Measurements from ENCODE around the gene FAM8A1.
"Not testable (repeated sequence)": the region's sequence is repeated elsewhere in the genome, so short reads cannot be mapped to it uniquely, and the experiment has no call there.

The FAM8A1 gene

GRCh38 chr6:17584241-17584803, 15.8 kb upstream of the FAM8A1 start:
- no peaks in the 10 kb centered on the region for H3K27me3 ChIP-seq (ENCODE audit: control insufficient read depth, insufficient read depth, low read length)
- H3K36me3 ChIP-seq (ENCODE audit: insufficient read depth, low read length) = no peaks in the 10 kb centered on the region
- peak overlapping the region; percentile 49 for H3K9ac ChIP-seq (ENCODE audit: low read depth, low read length)
- H3K9me3 ChIP-seq (replicated peaks; ENCODE audit: low read length) = no peaks in the 10 kb centered on the region
- H3K4me2 ChIP-seq (ENCODE audit: low read length) = peak overlapping the region; percentile 61
- peaks cover 7% of the 10 kb centered on the region for H3K4me1 ChIP-seq (ENCODE audit: control insufficient read depth, insufficient read depth, low read length)
- no peak overlapping the region for H3K4me3 ChIP-seq (ENCODE audit: low read length)

DNA sequence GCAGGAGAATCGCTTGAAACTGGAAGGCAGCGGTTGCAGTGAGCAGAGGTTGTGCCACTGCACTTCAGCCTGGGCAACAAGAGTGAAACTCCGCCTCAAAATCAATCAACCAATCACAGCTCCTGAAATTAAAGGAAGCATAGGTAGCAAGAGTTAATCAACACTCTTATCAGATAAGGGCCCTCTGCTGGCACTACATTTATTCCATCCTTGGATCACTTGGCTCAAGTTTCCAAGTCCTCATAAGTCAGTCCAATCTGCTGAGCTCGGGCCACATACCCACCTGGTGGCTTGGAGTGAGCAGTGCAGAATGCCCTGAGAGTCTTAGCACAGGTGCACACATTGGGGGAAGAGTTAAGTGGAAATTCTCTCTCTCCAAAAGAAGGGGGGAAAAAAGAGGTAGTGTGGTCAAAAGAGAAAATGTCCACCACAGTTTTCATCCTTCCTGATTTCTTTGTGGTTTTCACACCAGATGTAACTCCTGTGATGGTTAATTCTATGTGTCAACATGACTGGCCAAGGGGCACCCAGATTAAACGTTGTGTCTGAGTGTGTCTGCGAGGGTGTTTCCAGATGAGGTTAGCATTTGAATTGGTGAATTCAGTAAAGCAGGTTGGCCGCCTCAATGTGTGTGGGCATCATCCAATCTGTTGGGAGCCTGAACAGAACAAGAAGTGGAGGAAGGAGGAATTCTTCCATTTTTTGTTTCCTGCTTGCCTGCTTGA, 14.2 kb upstream of the FAM8A1 start:
- no peaks in the 10 kb centered on the region for H3K27me3 ChIP-seq (ENCODE audit: control insufficient read depth, insufficient read depth, low read length)
- no peaks in the 10 kb centered on the region for H3K9me3 ChIP-seq (replicated peaks; ENCODE audit: low read length)
- H3K36me3 ChIP-seq (ENCODE audit: insufficient read depth, low read length) = no peaks in the 10 kb centered on the region
- no peak overlapping the region for H3K9ac ChIP-seq (ENCODE audit: low read depth, low read length)
- H3K4me3 ChIP-seq (ENCODE audit: low read length) = no peak overlapping the region
- peaks cover 10% of the 10 kb centered on the region for H3K4me1 ChIP-seq (ENCODE audit: control insufficient read depth, insufficient read depth, low read length)
- no peak overlapping the region for H3K4me2 ChIP-seq (ENCODE audit: low read length)

DNA sequence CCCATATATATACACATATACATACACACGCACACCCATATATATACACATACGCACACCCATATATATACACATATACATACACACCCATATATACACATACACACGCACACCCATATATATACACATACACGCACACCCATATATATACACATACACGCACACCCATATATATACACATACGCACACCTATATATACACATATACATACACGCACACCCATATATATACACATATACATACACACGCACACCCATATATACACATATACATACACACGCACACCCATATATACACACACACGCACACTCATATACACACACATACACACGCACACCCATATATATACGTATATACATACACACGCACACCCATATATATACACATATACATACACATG, 13.5 kb upstream of the FAM8A1 start:
- not testable (repeated sequence) for H3K27me3 ChIP-seq (ENCODE audit: control insufficient read depth, insufficient read depth, low read length); H3K4me2 ChIP-seq (ENCODE audit: low read length); H3K9me3 ChIP-seq (replicated peaks; ENCODE audit: low read length); H3K36me3 ChIP-seq (ENCODE audit: insufficient read depth, low read length); H3K4me3 ChIP-seq (ENCODE audit: low read length); H3K9ac ChIP-seq (ENCODE audit: low read depth, low read length)
- H3K4me1 ChIP-seq (ENCODE audit: control insufficient read depth, insufficient read depth, low read length) = peaks cover 10% of the 10 kb centered on the region

DNA sequence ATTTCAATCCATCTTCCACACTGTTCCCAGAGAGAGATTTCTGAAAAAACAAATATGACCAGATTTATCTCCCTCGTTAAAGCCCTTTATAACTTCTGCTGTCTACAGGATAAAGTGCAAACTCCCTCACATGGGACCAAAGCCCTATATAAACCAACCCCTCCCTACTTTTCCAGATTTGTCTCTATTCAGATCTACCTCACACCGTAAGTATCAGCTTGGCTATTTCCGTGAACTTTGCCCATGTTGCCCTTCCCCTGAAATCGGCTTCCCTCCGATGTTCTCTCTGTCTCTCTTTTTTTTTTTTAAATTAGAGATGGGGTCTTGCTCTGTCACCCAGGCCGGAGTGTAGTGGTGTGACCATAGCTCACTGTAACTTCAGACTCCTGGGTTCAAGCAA, 12.1 kb upstream of the FAM8A1 start:
- H3K27me3 ChIP-seq (ENCODE audit: control insufficient read depth, insufficient read depth, low read length) = no peaks in the 10 kb centered on the region
- H3K9ac ChIP-seq (ENCODE audit: low read depth, low read length) = no peak overlapping the region
- H3K4me1 ChIP-seq (ENCODE audit: control insufficient read depth, insufficient read depth, low read length) = peaks cover 10% of the 10 kb centered on the region
- H3K4me3 ChIP-seq (ENCODE audit: low read length) = no peak overlapping the region
- no peak overlapping the region for H3K4me2 ChIP-seq (ENCODE audit: low read length)
- no peaks in the 10 kb centered on the region for H3K36me3 ChIP-seq (ENCODE audit: insufficient read depth, low read length)
- H3K9me3 ChIP-seq (replicated peaks; ENCODE audit: low read length) = no peaks in the 10 kb centered on the region

- no peaks in the 10 kb centered on the region for H3K36me3 ChIP-seq (ENCODE audit: insufficient read depth, low read length)
- no peak overlapping the region for H3K9ac ChIP-seq (ENCODE audit: low read depth, low read length)
- H3K4me2 ChIP-seq (ENCODE audit: low read length) = no peak overlapping the region
- no peak overlapping the region for H3K4me3 ChIP-seq (ENCODE audit: low read length)
- H3K27me3 ChIP-seq (ENCODE audit: control insufficient read depth, insufficient read depth, low read length) = no peaks in the 10 kb centered on the region
- peaks cover 3% of the 10 kb centered on the region for H3K4me1 ChIP-seq (ENCODE audit: control insufficient read depth, insufficient read depth, low read length)
- H3K9me3 ChIP-seq (replicated peaks; ENCODE audit: low read length) = no peaks in the 10 kb centered on the region
These were observed 10.6 kb upstream of the FAM8A1 start for GRCh38 chr6:17589406-17590096.

- H3K4me2 ChIP-seq (ENCODE audit: low read length) = no peak overlapping the region
- H3K9ac ChIP-seq (ENCODE audit: low read depth, low read length) = no peak overlapping the region
These were observed 8.8 kb upstream of the FAM8A1 start for GRCh38 chr6:17591287-17591686.

DNA sequence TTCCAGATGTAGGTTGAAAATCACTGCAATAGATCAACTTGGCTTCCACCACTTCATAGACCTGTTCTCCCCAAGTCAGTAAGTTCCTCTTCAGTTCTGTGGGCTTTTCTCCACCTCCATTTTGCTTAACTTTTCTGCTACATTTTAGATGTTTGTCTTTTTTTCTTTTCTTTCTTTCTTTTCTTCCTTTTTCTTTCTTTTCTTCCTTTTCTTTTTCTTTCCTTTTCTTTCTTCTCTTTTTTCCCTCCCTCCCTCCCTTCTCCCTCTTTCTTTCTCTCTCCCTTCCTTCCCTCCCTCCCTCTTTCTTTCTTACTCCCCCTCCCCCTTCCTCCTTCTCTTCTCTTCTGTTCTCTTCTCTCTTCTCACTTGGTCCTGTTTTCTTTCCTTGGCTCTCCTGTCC, 6.9 kb upstream of the FAM8A1 start:
- H3K36me3 ChIP-seq (ENCODE audit: insufficient read depth, low read length) = no peaks in the 10 kb centered on the region
- H3K4me1 ChIP-seq (ENCODE audit: control insufficient read depth, insufficient read depth, low read length) = peaks cover 3% of the 10 kb centered on the region
- no peaks in the 10 kb centered on the region for H3K9me3 ChIP-seq (replicated peaks; ENCODE audit: low read length)
- H3K9ac ChIP-seq (ENCODE audit: low read depth, low read length) = no peak overlapping the region
- H3K4me2 ChIP-seq (ENCODE audit: low read length) = no peak overlapping the region
- no peak overlapping the region for H3K4me3 ChIP-seq (ENCODE audit: low read length)
- H3K27me3 ChIP-seq (ENCODE audit: control insufficient read depth, insufficient read depth, low read length) = no peaks in the 10 kb centered on the region

More at GRCh38 chr6:17591287-17591686, 8.8 kb upstream of the FAM8A1 start:
- Histone ChIP-seq H3K9me3 (replicated peaks; ENCODE audit: low read length) (no peaks in the 10 kb centered on the region), H3K4me3 (ENCODE audit: low read length) (no peak overlapping the region), H3K36me3 (ENCODE audit: insufficient read depth, low read length) (no peaks in the 10 kb centered on the region), H3K4me1 (ENCODE audit: control insufficient read depth, insufficient read depth, low read length) (peaks cover 3% of the 10 kb centered on the region), H3K27me3 (ENCODE audit: control insufficient read depth, insufficient read depth, low read length) (no peaks in the 10 kb centered on the region)

GRCh38 chr6:17596085-17596484, 4.0 kb upstream of the FAM8A1 start:
- no peaks in the 10 kb centered on the region for H3K4me1 ChIP-seq (ENCODE audit: control insufficient read depth, insufficient read depth, low read length)
- no peaks in the 10 kb centered on the region for H3K9me3 ChIP-seq (replicated peaks; ENCODE audit: low read length)
- H3K9ac ChIP-seq (ENCODE audit: low read depth, low read length) = no peak overlapping the region
- H3K36me3 ChIP-seq (ENCODE audit: insufficient read depth, low read length) = no peaks in the 10 kb centered on the region
- H3K27me3 ChIP-seq (ENCODE audit: control insufficient read depth, insufficient read depth, low read length) = no peaks in the 10 kb centered on the region
- H3K4me3 ChIP-seq (ENCODE audit: low read length) = no peak overlapping the region
- H3K4me2 ChIP-seq (ENCODE audit: low read length) = no peak overlapping the region

- Histone ChIP-seq H3K4me3 (ENCODE audit: low read length) (peak overlapping the region; percentile 83), H3K4me2 (ENCODE audit: low read length) (peak overlapping the region; percentile 94), H3K9ac (ENCODE audit: low read depth, low read length) (peak overlapping the region; percentile 85), H3K9me3 (replicated peaks; ENCODE audit: low read length) (no peaks in the 10 kb centered on the region), H3K4me1 (ENCODE audit: control insufficient read depth, insufficient read depth, low read length) (peaks cover 8% of the 10 kb centered on the region), H3K36me3 (ENCODE audit: insufficient read depth, low read length) (no peaks in the 10 kb centered on the region), H3K27me3 (ENCODE audit: control insufficient read depth, insufficient read depth, low read length) (no peaks in the 10 kb centered on the region)
These were observed 654 bp downstream of the FAM8A1 start for GRCh38 chr6:17600527-17601385.

GRCh38 chr6:17601386-17601703, 1.2 kb downstream of the FAM8A1 start:
- Histone ChIP-seq H3K9ac (ENCODE audit: low read depth, low read length) (peak overlapping the region; percentile 85), H3K4me2 (ENCODE audit: low read length) (peak overlapping the region; percentile 94), H3K4me3 (ENCODE audit: low read length) (peak overlapping the region; percentile 83), H3K4me1 (ENCODE audit: control insufficient read depth, insufficient read depth, low read length) (peaks cover 8% of the 10 kb centered on the region), H3K36me3 (ENCODE audit: insufficient read depth, low read length) (peaks cover under 1% of the 10 kb centered on the region), H3K27me3 (ENCODE audit: control insufficient read depth, insufficient read depth, low read length) (no peaks in the 10 kb centered on the region), H3K9me3 (replicated peaks; ENCODE audit: low read length) (no peaks in the 10 kb centered on the region)

DNA sequence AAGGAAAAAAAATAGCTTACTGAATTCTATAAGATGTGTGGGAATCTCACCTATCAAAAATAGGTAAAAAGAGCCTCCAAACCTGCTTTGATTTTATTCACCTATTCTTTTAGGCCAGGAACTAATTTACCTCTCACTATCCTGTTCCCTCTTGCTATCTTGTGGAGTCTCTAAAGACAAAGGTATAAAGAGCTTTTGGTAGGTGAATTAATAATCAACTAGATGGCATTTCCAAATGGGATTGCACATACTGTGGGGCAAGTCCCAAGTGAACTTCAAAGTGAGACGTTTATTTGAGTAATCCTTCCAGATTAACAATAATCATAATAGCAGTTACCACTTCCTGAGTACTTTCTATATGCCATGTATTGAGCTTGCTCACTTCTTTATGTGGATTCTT, 2.8 kb downstream of the FAM8A1 start:
- Histone ChIP-seq H3K9me3 (replicated peaks; ENCODE audit: low read length) (no peaks in the 10 kb centered on the region), H3K36me3 (ENCODE audit: insufficient read depth, low read length) (peaks cover 4% of the 10 kb centered on the region), H3K4me1 (ENCODE audit: control insufficient read depth, insufficient read depth, low read length) (peaks cover 8% of the 10 kb centered on the region), H3K4me2 (ENCODE audit: low read length) (no peak overlapping the region), H3K9ac (ENCODE audit: low read depth, low read length) (no peak overlapping the region), H3K27me3 (ENCODE audit: control insufficient read depth, insufficient read depth, low read length) (no peaks in the 10 kb centered on the region), H3K4me3 (ENCODE audit: low read length) (no peak overlapping the region)

Measured in skeletal muscle satellite cell (primary cell).